Sigmoid colon (tissue), 4 donors: ENCODE measurements around the gene POPDC2.

Experiments
- POLR2A ChIP-seq, 2 donors: fragments of 450-650 bp; IDR thresholded peaks; one replicate each; pipeline ENCODE4 v1.6.1; 2016; ENCODE audit warnings: antibody characterized with exemption in 2 of 2, mild to moderate bottlenecking in 2 of 2, moderate library complexity in 2 of 2
- POLR2AphosphoS5 ChIP-seq, 4 donors: sonication (generic); formaldehyde crosslinking; IDR thresholded peaks; one replicate each; pipeline ENCODE4 v1.6.1; 2017; ENCODE audit warnings: antibody characterized with exemption in 4 of 4
- TF ChIP-seq, protein P1 (sequence below), 4 experiments: fragments of 450-650 bp in 3 of 4; fragments of 200-600 bp in 1 of 4; IDR thresholded peaks; one replicate each; pipeline ENCODE4 v1.5.1; 2016 to 2019; ENCODE audit warnings: antibody characterized with exemption in 4 of 4, mild to moderate bottlenecking in 3 of 4, moderate library complexity in 2 of 4

DNA sequence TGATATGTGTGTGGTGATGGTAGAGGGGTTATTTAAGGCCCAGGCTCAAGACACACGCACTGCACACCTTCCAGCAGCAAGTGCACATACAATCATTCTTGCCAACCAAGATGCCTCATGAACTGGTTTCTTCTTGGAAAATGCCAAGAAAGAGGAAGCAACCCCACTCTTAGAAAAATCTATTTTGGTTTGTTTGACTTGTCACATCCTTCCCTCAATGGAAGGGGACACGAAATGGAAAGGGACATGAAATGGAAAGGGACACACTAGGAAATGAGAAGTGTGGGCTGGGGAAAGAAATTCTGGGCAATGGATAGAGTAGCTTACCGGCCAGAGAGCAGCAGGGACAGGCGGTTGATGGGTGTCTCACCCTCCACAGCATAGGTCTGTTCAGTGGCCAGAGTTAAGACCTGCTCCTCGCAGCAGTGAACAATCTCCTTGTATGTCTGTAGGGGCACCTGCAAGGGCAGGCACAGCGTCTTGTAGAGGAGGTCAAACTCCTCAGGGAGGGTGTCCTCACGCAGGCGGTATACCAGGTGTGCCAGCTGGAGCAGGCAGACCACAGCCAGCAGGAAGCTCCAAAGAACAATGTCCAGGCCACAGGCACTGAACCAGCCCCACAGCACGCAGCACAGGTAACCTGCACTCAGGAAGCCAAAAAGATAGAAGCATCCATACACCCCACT is 640 bp downstream of the POPDC2 start:
- TF ChIP-seq POLR2AphosphoS5 (IDR thresholded peaks at IDR 0.05) (peak in 1 of 4 donors; percentile 5), POLR2A (IDR thresholded peaks at IDR 0.05) (no peak)
- TF ChIP-seq, protein P1, sequence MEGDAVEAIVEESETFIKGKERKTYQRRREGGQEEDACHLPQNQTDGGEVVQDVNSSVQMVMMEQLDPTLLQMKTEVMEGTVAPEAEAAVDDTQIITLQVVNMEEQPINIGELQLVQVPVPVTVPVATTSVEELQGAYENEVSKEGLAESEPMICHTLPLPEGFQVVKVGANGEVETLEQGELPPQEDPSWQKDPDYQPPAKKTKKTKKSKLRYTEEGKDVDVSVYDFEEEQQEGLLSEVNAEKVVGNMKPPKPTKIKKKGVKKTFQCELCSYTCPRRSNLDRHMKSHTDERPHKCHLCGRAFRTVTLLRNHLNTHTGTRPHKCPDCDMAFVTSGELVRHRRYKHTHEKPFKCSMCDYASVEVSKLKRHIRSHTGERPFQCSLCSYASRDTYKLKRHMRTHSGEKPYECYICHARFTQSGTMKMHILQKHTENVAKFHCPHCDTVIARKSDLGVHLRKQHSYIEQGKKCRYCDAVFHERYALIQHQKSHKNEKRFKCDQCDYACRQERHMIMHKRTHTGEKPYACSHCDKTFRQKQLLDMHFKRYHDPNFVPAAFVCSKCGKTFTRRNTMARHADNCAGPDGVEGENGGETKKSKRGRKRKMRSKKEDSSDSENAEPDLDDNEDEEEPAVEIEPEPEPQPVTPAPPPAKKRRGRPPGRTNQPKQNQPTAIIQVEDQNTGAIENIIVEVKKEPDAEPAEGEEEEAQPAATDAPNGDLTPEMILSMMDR (IDR thresholded peaks at IDR 0.05): no peak
